Measurements from ENCODE around the gene CDH4. TPM values are rescaled to one million over a fixed set of nuclear protein-coding genes. Genes with fewer than 3 reads are reported as not detected.

Gene CDH4
- total and polyA plus RNA-seq, 2 of the 4 experiments (the other 2 are of a cell fraction) = 1.6 to 3.5 TPM

GRCh38 chr20:61332016-61332975 is 80.2 kb downstream of the CDH4 start:
- H3K9me1 ChIP-seq (ENCODE audit: insufficient read depth, low read length) = no peaks in the 10 kb centered on the region; the same call in 1 of the 2 replicates
- no peak overlapping the region for H4K8ac ChIP-seq (ENCODE audit: low read depth in 2 of 2, low read length in 2 of 2)
- no peak overlapping the region for H2BK15ac ChIP-seq (ENCODE audit: low read depth, low read length)
- H3K79me1 ChIP-seq (ENCODE audit: low read depth in 1 of 2, low read length in 2 of 2) = 0 out of 4 replicates have a peak, but pooled peaks cover 0 to 5% of the 10 kb centered on the region in 2 experiments
- no peak overlapping the region; the same call in 1 of the 2 replicates for H3K14ac ChIP-seq (replicated peaks; ENCODE audit: low read depth, low read length)
- WGBS, 2 experiments (ENCODE audit: extremely low coverage in 2 of 2, insufficient read length in 1 of 2) = 91% methylated on average over 4 of the region's 22 CpGs; no CpG with 5 or more reads in 1 of the 2 experiments
- H3K4me2 ChIP-seq (ENCODE audit: low read depth, low read length) = no peak overlapping the region
- no peak overlapping the region for H4K91ac ChIP-seq (ENCODE audit: insufficient read depth, low read depth, low read length)
- ATAC-seq (ENCODE audit: low read depth) (no peak), DNase-seq (no peak)
- H3K4me1 ChIP-seq (ENCODE audit: control insufficient read depth, insufficient read depth, low read length) = no peaks in the 10 kb centered on the region
- BruUV-seq (replicated peaks) = no TSS peak
- no peak overlapping the region for H4K5ac ChIP-seq (ENCODE audit: low read depth, low read length)
- no peak overlapping the region for H2BK5ac ChIP-seq (ENCODE audit: low read depth, low read length, poor library complexity, severe bottlenecking)
- H3K18ac ChIP-seq (ENCODE audit: low read depth, low read length) = no peak overlapping the region
- H3K27me3 ChIP-seq (ENCODE audit: control insufficient read depth, insufficient read depth, low read length) = no peaks in the 10 kb centered on the region
- H2BK120ac ChIP-seq (ENCODE audit: low read depth, low read length) = no peak overlapping the region
- ChIA-PET POLR2A (ENCODE audit: unreplicated experiment) (no interaction called here), CTCF (no interaction called here)
- in situ Hi-C loops (cut with MboI; ENCODE audit: low sequenced_read_pairs) = no loop called here
- no peak overlapping the region for H3K4me3 ChIP-seq (ENCODE audit: insufficient read depth, low read depth, low read length)
- H3K36me3 ChIP-seq (ENCODE audit: control insufficient read depth, insufficient read depth, low read length) = no peaks in the 10 kb centered on the region
- dilution Hi-C loops (cut with HindIII; ENCODE audit: low sequenced_read_pairs, unreplicated experiment) = no loop called here
- no peak overlapping the region for H2BK20ac ChIP-seq (ENCODE audit: low read depth, low read length)
- H3K27ac ChIP-seq (ENCODE audit: insufficient read depth, low read length) = no peak overlapping the region
- no peak overlapping the region for H2AK5ac ChIP-seq (ENCODE audit: low read depth, low read length)
- peaks cover 2% of the 10 kb centered on the region; the same call in 1 of the 2 replicates for H3K9me3 ChIP-seq (ENCODE audit: control insufficient read depth, insufficient read depth, low read length)
- H3K56ac ChIP-seq (ENCODE audit: extremely low read depth, insufficient read depth, low read length) = no peak overlapping the region
- peaks cover 21% of the 10 kb centered on the region for H4K20me1 ChIP-seq (ENCODE audit: insufficient read depth, low read length)
- intact Hi-C loops (cut with micrococcal nuclease) = no loop called here
- no peak overlapping the region for H3K9ac ChIP-seq (ENCODE audit: low read depth, low read length)
- H2AK9ac ChIP-seq (replicated peaks; ENCODE audit: low read depth, low read length, poor library complexity) = no peak overlapping the region
- no peak overlapping the region for H2AFZ ChIP-seq (replicated peaks; ENCODE audit: low read length, poor library complexity)
- no peak overlapping the region for H3K23ac ChIP-seq (ENCODE audit: low read depth, low read length)
- no peak overlapping the region for H3K4ac ChIP-seq (ENCODE audit: low read depth, low read length)
- TF ChIP-seq BHLHE40 (IDR thresholded peaks at IDR 0.05; ENCODE audit: low read depth, low read length) = no peak
- TF ChIP-seq RFX5 (IDR thresholded peaks at IDR 0.05; ENCODE audit: low read depth, low read length) = no peak
- TF ChIP-seq FOS (IDR thresholded peaks at IDR 0.05; ENCODE audit: low read depth, low read length) = no peak
- TF ChIP-seq CHD1 (IDR thresholded peaks at IDR 0.05; ENCODE audit: low read depth, low read length) = no peak
- no peak for TF ChIP-seq CEBPB (IDR thresholded peaks at IDR 0.05; ENCODE audit: low read depth, low read length)
- no peak for TF ChIP-seq RCOR1 (IDR thresholded peaks at IDR 0.05; ENCODE audit: insufficient replicate concordance, low read length)
- TF ChIP-seq, protein P1, sequence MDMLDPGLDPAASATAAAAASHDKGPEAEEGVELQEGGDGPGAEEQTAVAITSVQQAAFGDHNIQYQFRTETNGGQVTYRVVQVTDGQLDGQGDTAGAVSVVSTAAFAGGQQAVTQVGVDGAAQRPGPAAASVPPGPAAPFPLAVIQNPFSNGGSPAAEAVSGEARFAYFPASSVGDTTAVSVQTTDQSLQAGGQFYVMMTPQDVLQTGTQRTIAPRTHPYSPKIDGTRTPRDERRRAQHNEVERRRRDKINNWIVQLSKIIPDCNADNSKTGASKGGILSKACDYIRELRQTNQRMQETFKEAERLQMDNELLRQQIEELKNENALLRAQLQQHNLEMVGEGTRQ (IDR thresholded peaks at IDR 0.05; ENCODE audit: low read depth, low read length) = no peak
- no peak for TF ChIP-seq MAZ (IDR thresholded peaks at IDR 0.05; ENCODE audit: borderline replicate concordance, low read depth, low read length)
- TF ChIP-seq, protein P2, sequence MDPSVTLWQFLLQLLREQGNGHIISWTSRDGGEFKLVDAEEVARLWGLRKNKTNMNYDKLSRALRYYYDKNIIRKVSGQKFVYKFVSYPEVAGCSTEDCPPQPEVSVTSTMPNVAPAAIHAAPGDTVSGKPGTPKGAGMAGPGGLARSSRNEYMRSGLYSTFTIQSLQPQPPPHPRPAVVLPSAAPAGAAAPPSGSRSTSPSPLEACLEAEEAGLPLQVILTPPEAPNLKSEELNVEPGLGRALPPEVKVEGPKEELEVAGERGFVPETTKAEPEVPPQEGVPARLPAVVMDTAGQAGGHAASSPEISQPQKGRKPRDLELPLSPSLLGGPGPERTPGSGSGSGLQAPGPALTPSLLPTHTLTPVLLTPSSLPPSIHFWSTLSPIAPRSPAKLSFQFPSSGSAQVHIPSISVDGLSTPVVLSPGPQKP (IDR thresholded peaks at IDR 0.05; ENCODE audit: borderline replicate concordance, low read depth, low read length) = no peak
- no peak for TF ChIP-seq POLR2A (IDR thresholded peaks at IDR 0.05; ENCODE audit: low read depth, low read length)
- no peak for TF ChIP-seq MXI1 (IDR thresholded peaks at IDR 0.05; ENCODE audit: borderline replicate concordance, low read depth, low read length)
- TF ChIP-seq MAFK (IDR thresholded peaks at IDR 0.05; ENCODE audit: low read depth, low read length) = no peak
- no peak for TF ChIP-seq NFE2L2 (IDR thresholded peaks at IDR 0.05; ENCODE audit: low read depth, low read length)
- no peak for TF ChIP-seq RAD21 (IDR thresholded peaks at IDR 0.05; ENCODE audit: low read length)

Measured in IMR-90 (cell line).